Measurements from ENCODE around the gene MPI. TPM values are rescaled to one million over a fixed set of nuclear protein-coding genes. Genes with fewer than 3 reads are reported as not detected.
A peak's percentile ranks its signal among the peaks of the same experiment; 100 is the strongest.

MPI gene
- total and polyA plus RNA-seq, 10 of the 15 experiments (the other 5 are each of a cell fraction or from before 2014, with no cell fraction given), result 35.6 to 93.9 (median 44.1) TPM

- TF ChIP-seq WRNIP1 (IDR thresholded peaks at IDR 0.05; ENCODE audit: borderline replicate concordance, low read depth, low read length) (no peak), SMARCA5 (IDR thresholded peaks at IDR 0.05) (0 out of 2 replicates have a peak, but pooled peaks have one; percentile 23), PBX3 (IDR thresholded peaks at IDR 0.05; ENCODE audit: insufficient replicate concordance, low read depth, low read length) (no peak), RUNX3 (IDR thresholded peaks at IDR 0.05; ENCODE audit: low read length) (peak; percentile 86), BRCA1 (IDR thresholded peaks at IDR 0.05; ENCODE audit: low read depth, low read length) (no peak), NFXL1 (IDR thresholded peaks at IDR 0.05; ENCODE audit: borderline replicate concordance) (no peak), IKZF2 (IDR thresholded peaks at IDR 0.05) (peak; percentile 71), HSF1 (IDR thresholded peaks at IDR 0.05; ENCODE audit: low read depth, low read length) (no peak), PAX5 (IDR thresholded peaks at IDR 0.05; ENCODE audit: borderline replicate concordance, low read depth, low read length) (peak; percentile 70; the same call in 1 of the 2 replicates), HCFC1 (IDR thresholded peaks at IDR 0.05; ENCODE audit: low read length) (no peak), GABPA (IDR thresholded peaks at IDR 0.05; ENCODE audit: low read depth) (no peak), JUNB (IDR thresholded peaks at IDR 0.05) (peak; percentile 56; the same call in 1 of the 2 replicates), ESRRA (IDR thresholded peaks at IDR 0.05; ENCODE audit: low read length) (no peak), SMAD5 (IDR thresholded peaks at IDR 0.05; ENCODE audit: low read depth) (0 out of 2 replicates have a peak, but pooled peaks have one; percentile 41), MEF2A (IDR thresholded peaks at IDR 0.05; ENCODE audit: insufficient read depth, low read depth, low read length) (0 out of 2 replicates have a peak, but pooled peaks have one; percentile 22), RBBP5 (conservative IDR thresholded peaks at IDR 0.05) (no peak), IRF5 (IDR thresholded peaks at IDR 0.05; ENCODE audit: borderline replicate concordance) (no peak), POLR2AphosphoS2 (IDR thresholded peaks at IDR 0.05; ENCODE audit: low read depth, low read length) (no peak), TCF12 (IDR thresholded peaks at IDR 0.05; ENCODE audit: low read depth, low read length) (0 out of 2 replicates have a peak, but pooled peaks have one; percentile 26), SKIL (IDR thresholded peaks at IDR 0.05; ENCODE audit: low read depth, poor library complexity, severe bottlenecking) (peak; percentile 45), NFYB (IDR thresholded peaks at IDR 0.05; ENCODE audit: insufficient read depth, low read depth, low read length) (no peak), ATF7 (IDR thresholded peaks at IDR 0.05; ENCODE audit: low read depth) (peak; percentile 23; the same call in 1 of the 2 replicates), NFIC (IDR thresholded peaks at IDR 0.05; ENCODE audit: low read depth, low read length) (peak; percentile 55; the same call in 1 of the 2 replicates), NR2F1 (conservative IDR thresholded peaks at IDR 0.05) (0 out of 2 replicates have a peak, but pooled peaks have one; percentile 22), KLF5 (IDR thresholded peaks at IDR 0.05; ENCODE audit: partially characterized antibody) (no peak), PAX8 (IDR thresholded peaks at IDR 0.05) (no peak), EED (IDR thresholded peaks at IDR 0.05; ENCODE audit: low read depth) (peak; percentile 92), IRF4 (IDR thresholded peaks at IDR 0.05; ENCODE audit: low read depth, low read length) (no peak)
Measured at GRCh38 chr15:74857082-74857655, 32.7 kb upstream of the MPI start (continued).

Measured in GM12878 (cell line).